Amniotic epithelial cell (primary cell): ENCODE data around the gene CFAP57.

ENCODE experiments used
- DNase-seq: peaks from one replicate; pipeline ENCODE4 v3.0.0-alpha.2; 2010; ENCODE audit warnings: low read depth

CFAP57 gene

GRCh38 chr1:43227143-43227764, 55.1 kb downstream of the CFAP57 start:
- peak; percentile 52 for DNase-seq

- no peak for DNase-seq
These were observed 58.0 kb downstream of the CFAP57 start for GRCh38 chr1:43229826-43230780.

GRCh38 chr1:43232074-43232473, 59.9 kb downstream of the CFAP57 start:
- DNase-seq: peak; percentile 72

GRCh38 chr1:43232482-43232881, 60.4 kb downstream of the CFAP57 start:
- DNase-seq: no peak

- DNase-seq: no peak
These were observed 61.5 kb downstream of the CFAP57 start for GRCh38 chr1:43233631-43234030.

GRCh38 chr1:43234267-43234666, 62.1 kb downstream of the CFAP57 start:
- no peak for DNase-seq

GRCh38 chr1:43235040-43235439, 62.9 kb downstream of the CFAP57 start:
- no peak for DNase-seq

- no peak for DNase-seq
These were observed 63.5 kb downstream of the CFAP57 start for GRCh38 chr1:43235451-43236121.

GRCh38 chr1:43237121-43237520, 65.0 kb downstream of the CFAP57 start:
- peak; percentile 10 for DNase-seq

- peak; percentile 65 for DNase-seq
These were observed 66.0 kb downstream of the CFAP57 start for GRCh38 chr1:43238085-43238484.

- no peak for DNase-seq
These were observed 66.9 kb downstream of the CFAP57 start for GRCh38 chr1:43238991-43239469.

GRCh38 chr1:43239484-43239883, 67.4 kb downstream of the CFAP57 start:
- no peak for DNase-seq

GRCh38 chr1:43241413-43241836, 69.3 kb downstream of the CFAP57 start:
- DNase-seq: peak; percentile 48

GRCh38 chr1:43243299-43243698, 71.2 kb downstream of the CFAP57 start:
- DNase-seq: no peak

GRCh38 chr1:43246466-43247213, 74.5 kb downstream of the CFAP57 start:
- no peak for DNase-seq

- DNase-seq: no peak
These were observed 75.3 kb downstream of the CFAP57 start for GRCh38 chr1:43247256-43247921.

GRCh38 chr1:43250351-43250761, 78.2 kb downstream of the CFAP57 start:
- no peak for DNase-seq

GRCh38 chr1:43251024-43251423, 78.9 kb downstream of the CFAP57 start:
- no peak for DNase-seq

- no peak for DNase-seq
These were observed 80.1 kb downstream of the CFAP57 start for GRCh38 chr1:43252225-43252624.

- DNase-seq: no peak
These were observed 81.0 kb downstream of the CFAP57 start for GRCh38 chr1:43253173-43253572.

- DNase-seq: no peak
These were observed 81.7 kb downstream of the CFAP57 start for GRCh38 chr1:43253876-43254275.
